PC-9 (cell line): ENCODE data around the gene POLD1. TPM values are rescaled to one million over a fixed set of nuclear protein-coding genes. Genes with fewer than 3 reads are reported as not detected.

Experiments
- BruUV-seq: library from RNA; stranded (reverse); fragments of 400-500 nt; replicated peaks from 2 replicates; lab custom pipeline; 2021; lab: Mats Ljungman, UMichigan
- CTCF ChIA-PET: fragments of 300-600 bp; sonication (Branson Sonifier 250); formaldehyde crosslinking; loops from one replicate; lab custom pipeline; 2022; ENCODE audit warnings: antibody characterized with exemption; lab: Charles Lee
- POLR2A ChIA-PET: fragments of 300-600 bp; sonication (Branson Sonifier 250); formaldehyde crosslinking; loops from one replicate; lab custom pipeline; 2022; ENCODE audit warnings: antibody characterized with exemption; ENCODE audit not compliant: unreplicated experiment; lab: Charles Lee
- DNase-seq, 2 experiments: peaks; one replicate each; pipeline versions ENCODE4 v3.0.0 to v3.0.0-alpha.2; 2015 to 2022; ENCODE audit warnings: mixed read lengths in 1 of 2
- H2AFZ ChIP-seq: fragments of 200-600 bp; sonication (generic); 2 replicates; pipeline ENCODE4 v1.8.1; 2017; ENCODE audit warnings: antibody characterized with exemption
- H3F3A ChIP-seq: fragments of 200-600 bp; sonication (generic); 2 replicates; pipeline ENCODE4 v1.8.1; 2017; ENCODE audit warnings: antibody characterized with exemption, mild to moderate bottlenecking, low read depth; ENCODE audit not compliant: insufficient read depth
- H3K27ac ChIP-seq: fragments of 200-600 bp; sonication (generic); 2 replicates; pipeline ENCODE4 v1.6.1; 2016; ENCODE audit warnings: mixed run types
- H3K27me3 ChIP-seq: fragments of 200-600 bp; sonication (generic); 2 replicates; pipeline ENCODE4 v1.6.1; 2016; ENCODE audit warnings: low read depth, mixed run types; ENCODE audit not compliant: insufficient read depth
- H3K36me3 ChIP-seq: fragments of 200-600 bp; sonication (generic); 2 replicates; pipeline ENCODE4 v1.6.1; 2016; ENCODE audit warnings: low read depth, mixed run types
- H3K4me1 ChIP-seq: fragments of 200-600 bp; sonication (generic); replicated peaks from 2 replicates; pipeline ENCODE4 v1.6.1; 2016; ENCODE audit warnings: mixed run types; ENCODE audit not compliant: insufficient read depth
- H3K4me2 ChIP-seq: fragments of 200-600 bp; sonication (generic); 2 replicates; pipeline ENCODE4 v1.6.1; 2017; ENCODE audit warnings: mixed run types
- H3K4me3 ChIP-seq: fragments of 200-600 bp; sonication (generic); 2 replicates; pipeline ENCODE4 v1.6.1; 2016; ENCODE audit warnings: mixed run types
- H3K79me2 ChIP-seq: fragments of 200-600 bp; sonication (generic); 2 replicates; pipeline ENCODE4 v1.6.1; 2017; ENCODE audit warnings: low read depth, mixed run types
- H3K9me2 ChIP-seq: fragments of 200-600 bp; sonication (generic); 2 replicates; pipeline ENCODE4 v1.8.1; 2017; ENCODE audit warnings: mild to moderate bottlenecking; ENCODE audit not compliant: insufficient read depth
- H3K9me3 ChIP-seq: fragments of 200-600 bp; sonication (generic); 2 replicates; pipeline ENCODE4 v1.8.1; 2016; ENCODE audit warnings: low read depth; ENCODE audit not compliant: insufficient read depth
- H4K20me1 ChIP-seq: fragments of 200-600 bp; sonication (generic); 2 replicates; pipeline ENCODE4 v1.8.1; 2017; ENCODE audit not compliant: insufficient read depth
- CTCF ChIP-seq: fragments of 200-600 bp; sonication (generic); conservative IDR thresholded peaks from 2 replicates; pipeline ENCODE4 v1.6.1; 2017; ENCODE audit warnings: mixed run types, antibody characterized with exemption, mild to moderate bottlenecking, moderate library complexity
- EZH2 ChIP-seq: fragments of 200-600 bp; sonication (generic); IDR thresholded peaks from 2 replicates; pipeline ENCODE4 v1.8.0; 2017; ENCODE audit warnings: antibody characterized with exemption, low read depth
- intact Hi-C: fragments of 100-400 bp; cut with micrococcal nuclease; formaldehyde crosslinking; loops from one replicate; pipeline ENCODE4 v1.10.0; 2022; ENCODE audit not compliant: unreplicated experiment
- total RNA-seq: library from RNA; stranded (reverse); gene quantifications from 2 replicates; pipeline ENCODE4 v1.2.3, GENCODE V29; 2021

POLD1 gene
- total RNA-seq, 1 experiment from 2014 or later = 101 TPM

GRCh38 chr19:50415661-50416033 lies 31.5 kb downstream of the POLD1 start:
- Histone ChIP-seq H3F3A (peaks cover 21% of the 10 kb centered on the region; the same call in 1 of the 2 replicates), H3K4me3 (no peak overlapping the region), H3K27me3 (no peaks in the 10 kb centered on the region), H3K36me3 (no peaks in the 10 kb centered on the region), H3K9me2 (no peaks in the 10 kb centered on the region), H4K20me1 (no peaks in the 10 kb centered on the region), H3K4me1 (no peaks in the 10 kb centered on the region), H3K9me3 (no peaks in the 10 kb centered on the region), H3K27ac (no peak overlapping the region), H3K79me2 (no peaks in the 10 kb centered on the region), H2AFZ (no peak overlapping the region), H3K4me2 (no peak overlapping the region)
- no peak for DNase-seq
- CTCF ChIA-PET = interaction anchor here (0.5 to 0.7 kb wide), 2 partner anchors 32 to 888 kb away, joined by 5 to 13 read pairs; partner anchors contain the start of genes POLD1 and RCN3
- POLR2A ChIA-PET = no interaction called here
- no TSS peak for BruUV-seq
- intact Hi-C loops = no loop called here
- TF ChIP-seq EZH2 = no peak
- TF ChIP-seq CTCF = no peak

- Histone ChIP-seq H3K4me3 (no peak overlapping the region), H3K27ac (no peak overlapping the region), H3K4me2 (no peak overlapping the region), H3F3A (peaks cover 21% of the 10 kb centered on the region; the same call in 1 of the 2 replicates), H3K79me2 (no peaks in the 10 kb centered on the region), H4K20me1 (no peaks in the 10 kb centered on the region), H3K9me3 (no peaks in the 10 kb centered on the region), H3K9me2 (no peaks in the 10 kb centered on the region), H3K27me3 (no peaks in the 10 kb centered on the region), H3K36me3 (no peaks in the 10 kb centered on the region), H2AFZ (no peak overlapping the region), H3K4me1 (no peaks in the 10 kb centered on the region)
- CTCF ChIA-PET = interaction anchor here (0.5 kb wide), 1 partner anchor 889 kb away, joined by 5 read pairs; the partner anchor contains the start of gene RCN3
- no TSS peak for BruUV-seq
- POLR2A ChIA-PET = interaction anchor here (0.7 kb wide), 1 partner anchor 23 kb away, joined by 4 read pairs; no protein-coding TSS in a partner anchor
- DNase-seq = no peak
- no peak for TF ChIP-seq CTCF
- no peak for TF ChIP-seq EZH2
- intact Hi-C loops = no loop called here
Observed at GRCh38 chr19:50416034-50416977, 32.2 kb downstream of the POLD1 start.

GRCh38 chr19:50417111-50418081 lies 33.2 kb downstream of the POLD1 start:
- BruUV-seq = no TSS peak
- intact Hi-C loops = no loop called here

More at GRCh38 chr19:50417111-50418081, 33.2 kb downstream of the POLD1 start:
- no peaks in the 10 kb centered on the region for H3K79me2 ChIP-seq
- no peak overlapping the region for H3K4me2 ChIP-seq
- no peak overlapping the region for H2AFZ ChIP-seq
- no peak overlapping the region for H3K4me3 ChIP-seq
- POLR2A ChIA-PET = interaction anchor here (0.7 kb wide), 1 partner anchor 24 kb away, joined by 4 read pairs; no protein-coding TSS in a partner anchor
- H3K4me1 ChIP-seq = no peaks in the 10 kb centered on the region
- no peaks in the 10 kb centered on the region for H3K9me3 ChIP-seq
- TF ChIP-seq CTCF (no peak), EZH2 (no peak)
- no peaks in the 10 kb centered on the region for H3K27me3 ChIP-seq
- H4K20me1 ChIP-seq = no peaks in the 10 kb centered on the region
- CTCF ChIA-PET = no interaction called here
- H3K9me2 ChIP-seq = no peaks in the 10 kb centered on the region
- H3K27ac ChIP-seq = no peak overlapping the region
- no peak for DNase-seq
- no peaks in the 10 kb centered on the region for H3K36me3 ChIP-seq
- peaks cover 17% of the 10 kb centered on the region; the same call in 1 of the 2 replicates for H3F3A ChIP-seq
